Kidney (tissue), 14 donors: ENCODE measurements around the gene ESPN. TPM values are rescaled to one million over a fixed set of nuclear protein-coding genes. Genes with fewer than 3 reads are reported as not detected.
A peak's percentile ranks its signal among the peaks of the same experiment; 100 is the strongest.
"Not testable (repeated sequence)": the region's sequence is repeated elsewhere in the genome, so short reads cannot be mapped to it uniquely, and the experiment has no call there.

Experiments
- DNase-seq, 5 donors: peaks; one replicate each; pipeline ENCODE4 v3.0.0-alpha.2; 2013 to 2020
- FAIRE-seq: peaks from 2 replicates; lab custom pipeline; 2012; peaks lifted over from hg19 to GRCh38; lab: Jason Lieb, UNC
- H3K27ac ChIP-seq, 2 donors: one replicate each; pipeline ENCODE4 v1.7.0; 2013; ENCODE audit warnings: low read depth in 2 of 2, low read length in 2 of 2, inconsistent platforms in 1 of 2
- H3K27me3 ChIP-seq: one replicate; pipeline ENCODE4 v1.7.1; 2013; ENCODE audit warnings: low read length, inconsistent platforms; ENCODE audit not compliant: control insufficient read depth, insufficient read depth
- H3K36me3 ChIP-seq, 3 donors: one replicate each; pipeline versions ENCODE4 v1.7.0 to v1.7.1; 2013; ENCODE audit warnings: low read length in 3 of 3, control low read depth in 1 of 3, inconsistent platforms in 1 of 3; ENCODE audit not compliant: insufficient read depth in 3 of 3, control insufficient read depth in 2 of 3
- H3K4me1 ChIP-seq, 3 donors: one replicate each; pipeline versions ENCODE4 v1.7.0 to v1.7.1; 2013; ENCODE audit warnings: low read length in 3 of 3, inconsistent platforms in 1 of 3, low read depth in 1 of 3; ENCODE audit not compliant: control insufficient read depth in 2 of 3, insufficient read depth in 2 of 3
- H3K4me3 ChIP-seq, 3 donors: one replicate each; pipeline versions ENCODE4 v1.7.0 to v1.8.1; 2013; ENCODE audit warnings: low read length in 3 of 3, control low read depth in 1 of 3, inconsistent platforms in 1 of 3
- H3K9ac ChIP-seq, 3 donors: one replicate each; pipeline versions ENCODE4 v1.7.0 to v1.7.1; 2013; ENCODE audit warnings: low read length in 3 of 3, control low read depth in 1 of 3, inconsistent platforms in 1 of 3
- H3K9me3 ChIP-seq, 3 donors: one replicate each; pipeline versions ENCODE4 v1.7.0 to v1.7.1; 2013; ENCODE audit warnings: low read length in 3 of 3, control low read depth in 1 of 3, inconsistent platforms in 1 of 3; ENCODE audit not compliant: control insufficient read depth in 2 of 3, insufficient read depth in 1 of 3
- CTCF ChIP-seq: IDR thresholded peaks from 3 replicates; pipeline ENCODE4 v1.5.1; 2012; ENCODE audit warnings: mild to moderate bottlenecking, moderate library complexity, borderline replicate concordance; ENCODE audit not compliant: insufficient read depth; ENCODE audit errors: extremely low read depth
- intact Hi-C: fragments of 100-400 bp; cut with DNase I; formaldehyde crosslinking; loops from one replicate; pipeline ENCODE4 v1.11.1; 2022
- polyA plus RNA-seq: library from polyadenylated mRNA; stranded (reverse); fragments of 350-450 nt; fragmentation: Illumina TruSeq; extraction: RNeasy Lipid Tissue Mini Kit (QIAGEN cat#74804); gene quantifications from one replicate; pipeline ENCODE4 v1.2.3, GENCODE V29; 2014; ENCODE audit warnings: low read depth, low replicate concordance; ENCODE audit not compliant: insufficient read depth
- total RNA-seq: library from RNA; stranded (reverse); fragmentation: NEBNext Ultra II Directional; extraction: Animal tissue kit (Norgen Biotek cat#: 25700); gene quantifications from one replicate; pipeline ENCODE4 v1.2.1, GENCODE V29; 2021
- donor health status: control.
- donor health status: control.
- donor health status: control.
- donor health status: control.
- donor health status: control.
- donor health status: DM: yes; HTN: yes; CAD: no.
- donor health status: Normal renal cell carcinoma (clear cell type).

The ESPN gene
- total and polyA plus RNA-seq, 2 donors from 2014 or later: 14.2 to 112 TPM

- H3K9me3 ChIP-seq, H3K27me3 ChIP-seq, H3K36me3 ChIP-seq, H3K9ac ChIP-seq, H3K4me3 ChIP-seq, intact Hi-C loops, FAIRE-seq: not testable (repeated sequence)
- Histone ChIP-seq H3K27ac (peak overlapping the region; percentile 62 to 71), H3K4me1 (peaks cover 0 to 11% (median 0%) of the 10 kb centered on the region in 3 donors)
- DNase-seq: peak in 3 of 5 donors; percentile 52 to 89 (median 71)
- TF ChIP-seq CTCF: peak; percentile 46
Observed at GRCh38 chr1:6437012-6437700, 12.6 kb downstream of the ESPN start.

DNA sequence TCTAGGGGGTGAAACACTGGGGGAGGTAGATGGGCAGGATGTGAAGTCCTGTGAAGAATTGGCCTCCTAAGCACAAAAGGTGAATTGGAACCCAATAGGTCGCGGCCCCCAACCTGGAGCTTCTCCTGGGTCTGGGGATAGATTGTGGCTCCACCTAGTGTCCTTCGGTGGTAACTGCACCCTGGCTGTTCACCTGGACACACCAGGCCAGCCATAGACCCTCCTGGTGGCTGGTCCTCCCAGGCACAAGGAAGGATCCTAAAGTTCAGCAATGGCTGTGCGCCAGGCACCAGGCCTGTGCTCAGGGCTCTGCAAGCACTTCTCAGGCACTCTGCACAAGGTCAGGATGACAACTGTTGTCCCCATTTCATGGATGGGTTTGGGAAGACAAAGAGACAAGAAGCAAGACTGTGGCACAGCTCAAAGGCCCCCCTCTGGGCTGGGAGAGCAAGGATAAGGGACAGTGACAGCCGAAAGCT lies 13.5 kb downstream of the ESPN start:
- Histone ChIP-seq H3K9ac (no peak overlapping the region), H3K4me1 (peaks cover 0 to 11% (median 0%) of the 10 kb centered on the region in 3 donors), H3K27ac (peak overlapping the region; percentile 0 to 62), H3K36me3 (no peaks in the 10 kb centered on the region), H3K27me3 (no peaks in the 10 kb centered on the region), H3K4me3 (no peak overlapping the region), H3K9me3 (no peaks in the 10 kb centered on the region)
- FAIRE-seq (no peak), DNase-seq (peak; percentile 72 to 88 (median 79))
- intact Hi-C loops: no loop called here
- peak; percentile 94 for TF ChIP-seq CTCF

- Histone ChIP-seq H3K9me3 (no peaks in the 10 kb centered on the region), H3K27ac (no peak overlapping the region), H3K4me3 (no peak overlapping the region), H3K9ac (no peak overlapping the region), H3K4me1 (peaks cover 0 to 12% (median 0%) of the 10 kb centered on the region in 3 donors), H3K27me3 (peaks cover 3% of the 10 kb centered on the region), H3K36me3 (no peaks in the 10 kb centered on the region)
- FAIRE-seq (no peak), DNase-seq (peak; percentile 77 to 93 (median 80))
- TF ChIP-seq CTCF: peak; percentile 4
- intact Hi-C loops: no loop called here
Observed at GRCh38 chr1:6440198-6441126, 15.9 kb downstream of the ESPN start.
